Measurements from ENCODE around the gene FRAS1.
A peak's percentile ranks its signal among the peaks of the same experiment; 100 is the strongest.

FRAS1 gene

GRCh38 chr4:78370631-78371372 is 313.7 kb downstream of the FRAS1 start:
- Histone ChIP-seq H3K27ac (ENCODE audit: insufficient read depth in 1 of 2, low read depth in 1 of 2, low read length in 2 of 2, poor library complexity in 1 of 2, severe bottlenecking in 2 of 2) (no peak overlapping the region), H3K9me3 (ENCODE audit: control extremely low read depth in 1 of 5, control insufficient read depth in 4 of 5, insufficient read depth in 2 of 5, low read depth in 1 of 5, low read length in 4 of 5) (no peaks in the 10 kb centered on the region), H3K4me3 (ENCODE audit: control insufficient read depth in 1 of 7, extremely low read depth in 1 of 7, insufficient read depth in 4 of 7, low read depth in 2 of 7, low read length in 6 of 7) (no peak overlapping the region), H3K27me3 (replicated peaks in 2 of 5; ENCODE audit: control insufficient read depth in 4 of 5, insufficient read depth in 5 of 5, low read length in 4 of 5) (peaks cover 0 to 2% (median 0%) of the 10 kb centered on the region in 5 experiments), H3K4me1 (ENCODE audit: control extremely low read depth in 1 of 4, control insufficient read depth in 4 of 4, insufficient read depth in 4 of 4, low read length in 3 of 4) (no peaks in the 10 kb centered on the region), H3K36me3 (ENCODE audit: control insufficient read depth in 4 of 4, insufficient read depth in 4 of 4, low read length in 3 of 4) (no peaks in the 10 kb centered on the region)
- ChIA-PET POLR2A (no interaction called here), CTCF (interaction anchor here (0.8 kb wide), 1 partner anchor 29 kb away, joined by 3 read pairs; no protein-coding TSS in a partner anchor)
- WGBS (ENCODE audit: insufficient coverage), result 100% methylated on average over 2 of the region's 6 CpGs
- DNase-seq, result no peak

GRCh38 chr4:78372355-78372988 is 315.3 kb downstream of the FRAS1 start:
- CTCF ChIA-PET, result no interaction called here
- Histone ChIP-seq H3K9me3 (ENCODE audit: control extremely low read depth in 1 of 5, control insufficient read depth in 4 of 5, insufficient read depth in 2 of 5, low read depth in 1 of 5, low read length in 4 of 5) (no peaks in the 10 kb centered on the region), H3K4me3 (ENCODE audit: control insufficient read depth in 1 of 7, extremely low read depth in 1 of 7, insufficient read depth in 4 of 7, low read depth in 2 of 7, low read length in 6 of 7) (no peak overlapping the region), H3K27ac (ENCODE audit: insufficient read depth in 1 of 2, low read depth in 1 of 2, low read length in 2 of 2, poor library complexity in 1 of 2, severe bottlenecking in 2 of 2) (no peak overlapping the region), H3K36me3 (ENCODE audit: control insufficient read depth in 4 of 4, insufficient read depth in 4 of 4, low read length in 3 of 4) (no peaks in the 10 kb centered on the region), H3K27me3 (replicated peaks in 2 of 5; ENCODE audit: control insufficient read depth in 4 of 5, insufficient read depth in 5 of 5, low read length in 4 of 5) (peaks cover 0 to 2% (median 0%) of the 10 kb centered on the region in 5 experiments), H3K4me1 (ENCODE audit: control extremely low read depth in 1 of 4, control insufficient read depth in 4 of 4, insufficient read depth in 4 of 4, low read length in 3 of 4) (no peaks in the 10 kb centered on the region)
- DNase-seq, result no peak
- WGBS (ENCODE audit: insufficient coverage), result 93% methylated on average over 4 of the region's 5 CpGs
- POLR2A ChIA-PET, result no interaction called here

GRCh38 chr4:78377555-78377954 is 320.4 kb downstream of the FRAS1 start:
- Histone ChIP-seq H3K27me3 (replicated peaks in 2 of 5; ENCODE audit: control insufficient read depth in 4 of 5, insufficient read depth in 5 of 5, low read length in 4 of 5) (no peaks in the 10 kb centered on the region), H3K9me3 (ENCODE audit: control extremely low read depth in 1 of 5, control insufficient read depth in 4 of 5, insufficient read depth in 2 of 5, low read depth in 1 of 5, low read length in 4 of 5) (no peaks in the 10 kb centered on the region), H3K4me1 (ENCODE audit: control extremely low read depth in 1 of 4, control insufficient read depth in 4 of 4, insufficient read depth in 4 of 4, low read length in 3 of 4) (no peaks in the 10 kb centered on the region), H3K27ac (ENCODE audit: insufficient read depth in 1 of 2, low read depth in 1 of 2, low read length in 2 of 2, poor library complexity in 1 of 2, severe bottlenecking in 2 of 2) (no peak overlapping the region), H3K36me3 (ENCODE audit: control insufficient read depth in 4 of 4, insufficient read depth in 4 of 4, low read length in 3 of 4) (no peaks in the 10 kb centered on the region), H3K4me3 (ENCODE audit: control insufficient read depth in 1 of 7, extremely low read depth in 1 of 7, insufficient read depth in 4 of 7, low read depth in 2 of 7, low read length in 6 of 7) (no peak overlapping the region)
- CTCF ChIA-PET, result no interaction called here
- POLR2A ChIA-PET, result no interaction called here
- WGBS (ENCODE audit: insufficient coverage), result 100% methylated on average over 1 of the region's 2 CpGs
- DNase-seq, result no peak

GRCh38 chr4:78379040-78379439 is 321.9 kb downstream of the FRAS1 start:
- DNase-seq, result peak in 2 of 3 donors; percentile 5 to 10
- ChIA-PET CTCF (interaction anchor here (1.1 kb wide), 1 partner anchor 51 kb away, joined by 4 read pairs; no protein-coding TSS in a partner anchor), POLR2A (no interaction called here)
- 87% methylated on average over 3 of the region's 4 CpGs for WGBS (ENCODE audit: insufficient coverage)
- H3K9me3 ChIP-seq (ENCODE audit: control extremely low read depth in 1 of 5, control insufficient read depth in 4 of 5, insufficient read depth in 2 of 5, low read depth in 1 of 5, low read length in 4 of 5), result no peaks in the 10 kb centered on the region
- no peaks in the 10 kb centered on the region for H3K36me3 ChIP-seq (ENCODE audit: control insufficient read depth in 4 of 4, insufficient read depth in 4 of 4, low read length in 3 of 4)
- H3K27me3 ChIP-seq (replicated peaks in 2 of 5; ENCODE audit: control insufficient read depth in 4 of 5, insufficient read depth in 5 of 5, low read length in 4 of 5), result no peaks in the 10 kb centered on the region
- H3K27ac ChIP-seq (ENCODE audit: insufficient read depth in 1 of 2, low read depth in 1 of 2, low read length in 2 of 2, poor library complexity in 1 of 2, severe bottlenecking in 2 of 2), result no peak overlapping the region
- H3K4me3 ChIP-seq (ENCODE audit: control insufficient read depth in 1 of 7, extremely low read depth in 1 of 7, insufficient read depth in 4 of 7, low read depth in 2 of 7, low read length in 6 of 7), result no peak overlapping the region
- H3K4me1 ChIP-seq (ENCODE audit: control extremely low read depth in 1 of 4, control insufficient read depth in 4 of 4, insufficient read depth in 4 of 4, low read length in 3 of 4), result no peaks in the 10 kb centered on the region

- POLR2A ChIA-PET, result no interaction called here
- Histone ChIP-seq H3K27ac (ENCODE audit: insufficient read depth in 1 of 2, low read depth in 1 of 2, low read length in 2 of 2, poor library complexity in 1 of 2, severe bottlenecking in 2 of 2) (no peak overlapping the region), H3K4me3 (ENCODE audit: control insufficient read depth in 1 of 7, extremely low read depth in 1 of 7, insufficient read depth in 4 of 7, low read depth in 2 of 7, low read length in 6 of 7) (no peak overlapping the region), H3K36me3 (ENCODE audit: control insufficient read depth in 4 of 4, insufficient read depth in 4 of 4, low read length in 3 of 4) (no peaks in the 10 kb centered on the region), H3K9me3 (ENCODE audit: control extremely low read depth in 1 of 5, control insufficient read depth in 4 of 5, insufficient read depth in 2 of 5, low read depth in 1 of 5, low read length in 4 of 5) (no peaks in the 10 kb centered on the region), H3K27me3 (replicated peaks in 2 of 5; ENCODE audit: control insufficient read depth in 4 of 5, insufficient read depth in 5 of 5, low read length in 4 of 5) (no peaks in the 10 kb centered on the region), H3K4me1 (ENCODE audit: control extremely low read depth in 1 of 4, control insufficient read depth in 4 of 4, insufficient read depth in 4 of 4, low read length in 3 of 4) (no peaks in the 10 kb centered on the region)
- 92% methylated on average over 3 of the region's 4 CpGs for WGBS (ENCODE audit: insufficient coverage)
- DNase-seq, result no peak
- CTCF ChIA-PET, result interaction anchor here (1.1 kb wide), 1 partner anchor 50 kb away, joined by 4 read pairs; no protein-coding TSS in a partner anchor
Observed at GRCh38 chr4:78379991-78380729, 323.0 kb downstream of the FRAS1 start.

GRCh38 chr4:78386679-78387078 is 329.6 kb downstream of the FRAS1 start:
- POLR2A ChIA-PET, result no interaction called here
- CTCF ChIA-PET, result no interaction called here
- no peaks in the 10 kb centered on the region for H3K4me1 ChIP-seq (ENCODE audit: control extremely low read depth in 1 of 4, control insufficient read depth in 4 of 4, insufficient read depth in 4 of 4, low read length in 3 of 4)

GRCh38 chr4:78395642-78396041 is 338.5 kb downstream of the FRAS1 start:
- WGBS (ENCODE audit: insufficient coverage), result no CpG with 5 or more reads among the region's 1 CpG
- Histone ChIP-seq H3K9me3 (ENCODE audit: control extremely low read depth in 1 of 5, control insufficient read depth in 4 of 5, insufficient read depth in 2 of 5, low read depth in 1 of 5, low read length in 4 of 5) (peaks cover 0 to 13% (median 4%) of the 10 kb centered on the region in 5 experiments), H3K27ac (ENCODE audit: insufficient read depth in 1 of 2, low read depth in 1 of 2, low read length in 2 of 2, poor library complexity in 1 of 2, severe bottlenecking in 2 of 2) (no peak overlapping the region), H3K36me3 (ENCODE audit: control insufficient read depth in 4 of 4, insufficient read depth in 4 of 4, low read length in 3 of 4) (no peaks in the 10 kb centered on the region), H3K27me3 (replicated peaks in 2 of 5; ENCODE audit: control insufficient read depth in 4 of 5, insufficient read depth in 5 of 5, low read length in 4 of 5) (no peaks in the 10 kb centered on the region), H3K4me3 (ENCODE audit: control insufficient read depth in 1 of 7, extremely low read depth in 1 of 7, insufficient read depth in 4 of 7, low read depth in 2 of 7, low read length in 6 of 7) (no peak overlapping the region), H3K4me1 (ENCODE audit: control extremely low read depth in 1 of 4, control insufficient read depth in 4 of 4, insufficient read depth in 4 of 4, low read length in 3 of 4) (no peaks in the 10 kb centered on the region)
- ChIA-PET POLR2A (no interaction called here), CTCF (no interaction called here)
- DNase-seq, result no peak

More at GRCh38 chr4:78386679-78387078, 329.6 kb downstream of the FRAS1 start:
- no peak for DNase-seq
- Histone ChIP-seq H3K27me3 (replicated peaks in 2 of 5; ENCODE audit: control insufficient read depth in 4 of 5, insufficient read depth in 5 of 5, low read length in 4 of 5) (no peaks in the 10 kb centered on the region), H3K36me3 (ENCODE audit: control insufficient read depth in 4 of 4, insufficient read depth in 4 of 4, low read length in 3 of 4) (no peaks in the 10 kb centered on the region), H3K27ac (ENCODE audit: insufficient read depth in 1 of 2, low read depth in 1 of 2, low read length in 2 of 2, poor library complexity in 1 of 2, severe bottlenecking in 2 of 2) (no peak overlapping the region), H3K9me3 (ENCODE audit: control extremely low read depth in 1 of 5, control insufficient read depth in 4 of 5, insufficient read depth in 2 of 5, low read depth in 1 of 5, low read length in 4 of 5) (no peaks in the 10 kb centered on the region), H3K4me3 (ENCODE audit: control insufficient read depth in 1 of 7, extremely low read depth in 1 of 7, insufficient read depth in 4 of 7, low read depth in 2 of 7, low read length in 6 of 7) (no peak overlapping the region)
